ENCODE results near the gene PNMA8C. TPM values are rescaled to one million over a fixed set of nuclear protein-coding genes. Genes with fewer than 3 reads are reported as not detected.

PNMA8C gene
- total RNA-seq, 1 donor, result 0.36 TPM

GRCh38 chr19:46452186-46452585 is 23.4 kb upstream of the PNMA8C start:
- Histone ChIP-seq H3K4me1 (ENCODE audit: insufficient read depth, low read length) (no peaks in the 10 kb centered on the region), H3K27ac (ENCODE audit: low read depth, low read length) (no peak overlapping the region), H3K4me2 (ENCODE audit: insufficient read depth, low read length) (no peak overlapping the region)

GRCh38 chr19:46451352-46451751 is 22.6 kb upstream of the PNMA8C start:
- no peaks in the 10 kb centered on the region for H3K4me1 ChIP-seq (ENCODE audit: insufficient read depth, low read length)
- no peaks in the 10 kb centered on the region for H3K79me2 ChIP-seq (ENCODE audit: insufficient read depth, low read length)
- H3K4me3 ChIP-seq (ENCODE audit: insufficient read depth, low read length), result no peak overlapping the region
- H3K36me3 ChIP-seq (ENCODE audit: insufficient read depth, low read length), result no peaks in the 10 kb centered on the region
- no peaks in the 10 kb centered on the region for H4K20me1 ChIP-seq (ENCODE audit: insufficient read depth, low read length)
- H3K4me2 ChIP-seq (ENCODE audit: insufficient read depth, low read length), result no peak overlapping the region
- peak overlapping the region; percentile 37 for H2AFZ ChIP-seq (ENCODE audit: low read length)
- H3K9me3 ChIP-seq (ENCODE audit: low read depth, low read length), result no peaks in the 10 kb centered on the region
- no peak overlapping the region for H3K27ac ChIP-seq (ENCODE audit: low read depth, low read length)
- peaks cover 4% of the 10 kb centered on the region for H3K27me3 ChIP-seq (ENCODE audit: insufficient read depth, low read length)
- TF ChIP-seq CTCF (IDR thresholded peaks at IDR 0.05; ENCODE audit: extremely low read depth, low read depth, low read length), result no peak
- DNase-seq (ENCODE audit: insufficient read length, low spot score, missing footprints), result peak; percentile 54

More at GRCh38 chr19:46452186-46452585, 23.4 kb upstream of the PNMA8C start:
- Histone ChIP-seq H3K79me2 (ENCODE audit: insufficient read depth, low read length) (no peaks in the 10 kb centered on the region), H3K36me3 (ENCODE audit: insufficient read depth, low read length) (no peaks in the 10 kb centered on the region), H3K4me3 (ENCODE audit: insufficient read depth, low read length) (no peak overlapping the region), H3K9me3 (ENCODE audit: low read depth, low read length) (no peaks in the 10 kb centered on the region), H4K20me1 (ENCODE audit: insufficient read depth, low read length) (no peaks in the 10 kb centered on the region), H3K27me3 (ENCODE audit: insufficient read depth, low read length) (peaks cover 4% of the 10 kb centered on the region), H2AFZ (ENCODE audit: low read length) (no peak overlapping the region)
- no peak for TF ChIP-seq CTCF (IDR thresholded peaks at IDR 0.05; ENCODE audit: extremely low read depth, low read depth, low read length)
- DNase-seq (ENCODE audit: insufficient read length, low spot score, missing footprints), result peak; percentile 32

- Histone ChIP-seq H3K27me3 (ENCODE audit: insufficient read depth, low read length) (peaks cover 4% of the 10 kb centered on the region), H3K79me2 (ENCODE audit: insufficient read depth, low read length) (no peaks in the 10 kb centered on the region), H3K4me3 (ENCODE audit: insufficient read depth, low read length) (no peak overlapping the region), H2AFZ (ENCODE audit: low read length) (peak overlapping the region; percentile 37), H3K4me1 (ENCODE audit: insufficient read depth, low read length) (no peaks in the 10 kb centered on the region), H3K36me3 (ENCODE audit: insufficient read depth, low read length) (no peaks in the 10 kb centered on the region), H3K27ac (ENCODE audit: low read depth, low read length) (no peak overlapping the region), H4K20me1 (ENCODE audit: insufficient read depth, low read length) (no peaks in the 10 kb centered on the region), H3K9me3 (ENCODE audit: low read depth, low read length) (no peaks in the 10 kb centered on the region), H3K4me2 (ENCODE audit: insufficient read depth, low read length) (no peak overlapping the region)
- no peak for DNase-seq (ENCODE audit: insufficient read length, low spot score, missing footprints)
- TF ChIP-seq CTCF (IDR thresholded peaks at IDR 0.05; ENCODE audit: extremely low read depth, low read depth, low read length), result no peak
Measured at GRCh38 chr19:46450737-46451136, 22.0 kb upstream of the PNMA8C start.

- Histone ChIP-seq H3K9me3 (ENCODE audit: low read depth, low read length) (no peaks in the 10 kb centered on the region), H3K79me2 (ENCODE audit: insufficient read depth, low read length) (no peaks in the 10 kb centered on the region), H3K36me3 (ENCODE audit: insufficient read depth, low read length) (no peaks in the 10 kb centered on the region), H2AFZ (ENCODE audit: low read length) (no peak overlapping the region), H3K4me2 (ENCODE audit: insufficient read depth, low read length) (no peak overlapping the region), H3K4me3 (ENCODE audit: insufficient read depth, low read length) (no peak overlapping the region), H3K27me3 (ENCODE audit: insufficient read depth, low read length) (peaks cover 4% of the 10 kb centered on the region), H3K27ac (ENCODE audit: low read depth, low read length) (no peak overlapping the region), H3K4me1 (ENCODE audit: insufficient read depth, low read length) (no peaks in the 10 kb centered on the region), H4K20me1 (ENCODE audit: insufficient read depth, low read length) (no peaks in the 10 kb centered on the region)
- TF ChIP-seq CTCF (IDR thresholded peaks at IDR 0.05; ENCODE audit: extremely low read depth, low read depth, low read length), result no peak
- DNase-seq (ENCODE audit: insufficient read length, low spot score, missing footprints), result no peak
Measured at GRCh38 chr19:46449228-46449627, 20.5 kb upstream of the PNMA8C start.

Measured in osteoblast (primary cell).